Measurements from ENCODE around the gene PLIN3.
"Not testable (repeated sequence)": the region's sequence is repeated elsewhere in the genome, so short reads cannot be mapped to it uniquely, and the experiment has no call there.

PLIN3 gene

DNA sequence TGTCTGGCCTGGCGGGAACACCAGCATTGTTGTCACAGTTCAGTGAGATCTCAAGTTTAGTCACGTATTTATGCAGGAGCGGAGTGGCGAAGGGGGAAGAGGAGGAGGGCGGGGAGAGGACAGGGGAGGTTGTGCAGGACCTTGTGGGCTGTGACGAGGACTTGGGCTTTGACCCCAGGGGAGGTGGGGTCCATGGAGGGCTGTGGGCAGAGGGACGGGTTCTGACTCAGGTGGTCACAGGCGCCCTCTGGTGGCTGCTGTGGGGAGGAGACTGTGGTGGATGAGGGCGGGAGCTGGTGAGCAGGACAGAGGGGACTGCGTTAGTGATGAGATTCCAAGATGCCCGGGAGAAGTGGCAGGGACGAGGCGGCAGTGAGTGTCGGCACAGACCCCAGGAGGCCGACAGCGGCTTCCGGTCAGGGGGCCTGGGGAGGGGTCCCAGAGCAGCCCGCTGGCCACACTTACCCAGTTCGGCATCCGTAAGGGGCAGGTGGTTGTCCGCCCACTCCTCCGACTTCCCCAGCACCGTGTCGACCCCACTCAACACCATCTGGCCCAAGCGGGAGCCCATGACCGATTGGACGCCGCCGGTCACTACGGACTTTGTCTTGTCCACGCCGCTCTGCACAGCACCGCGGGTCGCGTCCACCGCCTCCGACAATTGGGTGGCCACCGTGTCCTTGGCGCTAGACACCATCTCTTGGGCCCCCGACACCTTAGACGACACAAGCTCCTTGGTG, 15.7 kb downstream of the PLIN3 start:
- FAIRE-seq (no peak), DNase-seq (ENCODE audit: insufficient read length, low spot score) (peak; percentile 74)

DNA sequence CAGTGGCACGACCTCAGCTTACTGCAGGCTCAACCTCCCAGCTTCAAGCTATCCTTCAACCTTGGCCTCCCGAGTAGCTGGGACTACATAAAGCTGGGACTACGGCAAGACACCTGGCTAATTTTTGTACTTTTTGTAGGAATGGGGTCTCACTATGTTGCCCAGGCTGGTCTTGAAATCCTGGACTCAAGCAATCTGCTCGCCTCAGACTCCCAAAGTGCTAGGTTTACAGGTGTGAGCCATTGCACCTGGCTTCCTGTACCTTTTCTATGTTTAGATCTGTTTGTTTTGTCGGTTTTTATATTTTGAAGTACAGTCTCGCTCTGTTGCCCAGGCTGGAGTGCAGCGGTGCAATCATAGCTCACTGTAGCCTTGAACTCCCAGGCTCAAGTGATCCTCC, 18.4 kb downstream of the PLIN3 start:
- DNase-seq (ENCODE audit: insufficient read length, low spot score) (no peak), FAIRE-seq (no peak)

DNA sequence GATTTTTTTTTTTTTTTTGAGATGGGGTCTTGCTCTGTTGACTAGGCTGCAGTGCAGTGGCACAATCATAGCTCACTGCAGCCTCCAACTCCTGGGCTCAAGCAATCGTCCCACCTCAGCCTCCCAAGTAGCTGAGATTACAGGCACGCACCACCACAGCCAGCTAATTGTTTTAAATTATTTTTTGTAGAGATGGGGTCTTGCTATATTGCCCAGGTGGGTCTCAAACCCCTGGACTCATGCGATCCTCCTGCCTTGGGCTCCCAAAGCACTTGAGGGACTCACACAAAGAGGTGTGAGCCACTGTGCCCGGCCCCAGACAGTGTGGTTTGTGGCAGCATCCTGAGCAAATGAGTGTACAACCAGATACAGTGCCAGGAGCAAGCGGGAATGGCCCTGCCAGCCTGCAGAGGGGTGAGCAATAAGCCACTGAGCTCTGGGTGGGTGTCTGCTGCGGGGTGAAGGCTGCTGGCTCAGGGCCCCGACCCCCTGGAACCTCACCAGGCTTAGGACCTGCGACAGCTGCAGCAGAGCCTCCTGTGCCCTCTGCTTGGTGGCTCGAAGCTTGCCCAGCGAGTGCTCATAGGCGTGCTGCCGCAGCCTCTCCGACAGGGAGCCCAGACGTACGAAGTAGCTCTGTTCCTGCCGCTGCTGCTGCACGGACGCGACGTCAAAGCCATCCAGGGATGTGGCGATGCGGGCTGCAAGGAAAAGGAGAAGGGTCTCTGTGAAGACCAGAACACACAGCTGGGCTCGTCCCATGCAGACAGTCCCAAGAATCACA, 20.1 kb downstream of the PLIN3 start:
- DNase-seq (ENCODE audit: insufficient read length, low spot score) (no peak), FAIRE-seq (no peak)

DNA sequence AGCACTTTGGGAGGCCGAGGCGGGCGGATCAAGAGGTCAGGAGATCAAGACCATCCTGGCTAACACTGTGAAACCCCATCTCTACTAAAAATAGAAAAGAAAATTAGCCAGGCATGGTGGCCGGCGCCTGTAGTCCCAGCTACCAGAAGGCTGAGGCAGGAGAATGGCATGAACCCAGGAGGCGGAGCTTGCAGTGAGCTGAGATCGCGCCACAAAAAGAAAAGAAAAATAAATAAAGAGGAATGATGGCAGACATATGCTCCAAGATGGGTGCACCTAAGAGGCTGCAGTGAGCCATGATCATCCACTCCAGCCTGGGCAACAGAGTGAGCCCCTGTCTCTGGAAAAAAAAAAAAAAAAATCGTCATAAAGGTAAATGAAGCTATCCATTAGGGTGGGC, 21.5 kb downstream of the PLIN3 start:
- FAIRE-seq = not testable (repeated sequence)

DNA sequence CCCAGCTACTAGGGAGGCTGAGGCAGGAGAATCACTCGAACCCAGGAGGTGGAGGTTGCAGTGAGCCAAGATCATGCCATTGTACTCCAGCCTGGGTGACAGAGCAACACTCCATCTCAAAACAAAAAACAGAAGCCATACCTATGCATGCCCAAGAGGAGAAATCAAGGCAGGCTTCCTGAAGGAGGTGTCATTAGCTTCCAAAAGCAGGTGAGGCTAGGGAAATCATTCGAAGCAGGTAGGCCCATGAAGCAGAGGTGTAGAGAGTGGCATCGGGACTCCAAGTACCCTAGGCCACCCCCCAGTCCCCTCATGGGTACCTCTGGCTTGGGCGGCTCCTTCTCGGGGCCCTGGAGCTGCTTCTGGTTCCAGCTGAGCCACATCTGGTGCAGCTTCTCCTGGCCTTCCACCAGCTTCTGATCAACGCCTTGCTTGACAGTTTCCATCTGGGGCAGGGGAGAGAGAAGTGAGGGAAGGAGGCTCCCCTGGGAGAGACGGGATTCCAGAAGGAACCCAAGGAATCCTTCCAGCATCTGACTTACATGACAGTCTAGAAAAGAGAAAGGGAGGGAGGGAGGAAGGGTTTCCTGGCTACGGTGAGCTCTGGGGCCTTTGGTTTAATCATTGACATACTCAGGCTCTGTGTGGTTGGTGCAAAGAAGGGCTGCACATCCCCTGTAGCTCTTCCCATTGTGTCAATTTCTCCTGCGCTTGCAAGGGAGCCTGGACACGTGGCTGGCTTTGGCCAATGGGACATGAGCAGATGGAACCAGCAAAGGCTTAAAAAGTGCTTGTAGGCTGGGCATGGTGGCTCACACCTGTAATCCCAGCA, 22.9 kb downstream of the PLIN3 start:
- FAIRE-seq = no peak
- DNase-seq (ENCODE audit: insufficient read length, low spot score) = no peak

More for the DNA sequence above, 21.5 kb downstream of the PLIN3 start:
- DNase-seq (ENCODE audit: insufficient read length, low spot score) = not testable (repeated sequence)

DNA sequence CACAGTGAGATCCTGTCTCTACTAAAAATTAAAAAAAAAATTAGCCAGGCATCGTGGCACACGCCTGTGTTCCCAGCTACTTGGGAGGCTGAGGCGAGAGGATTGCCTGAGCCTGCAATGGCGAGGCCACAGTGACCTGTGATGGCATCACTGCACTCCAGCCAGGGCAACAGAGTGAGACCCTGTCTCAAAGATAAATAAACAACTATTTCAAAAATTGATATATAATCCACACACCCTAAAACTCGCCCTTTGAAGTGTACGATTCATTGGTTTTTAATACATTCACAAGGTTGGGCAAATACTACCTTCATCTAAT, 23.9 kb downstream of the PLIN3 start:
- DNase-seq (ENCODE audit: insufficient read length, low spot score) = no peak
- FAIRE-seq = no peak

DNA sequence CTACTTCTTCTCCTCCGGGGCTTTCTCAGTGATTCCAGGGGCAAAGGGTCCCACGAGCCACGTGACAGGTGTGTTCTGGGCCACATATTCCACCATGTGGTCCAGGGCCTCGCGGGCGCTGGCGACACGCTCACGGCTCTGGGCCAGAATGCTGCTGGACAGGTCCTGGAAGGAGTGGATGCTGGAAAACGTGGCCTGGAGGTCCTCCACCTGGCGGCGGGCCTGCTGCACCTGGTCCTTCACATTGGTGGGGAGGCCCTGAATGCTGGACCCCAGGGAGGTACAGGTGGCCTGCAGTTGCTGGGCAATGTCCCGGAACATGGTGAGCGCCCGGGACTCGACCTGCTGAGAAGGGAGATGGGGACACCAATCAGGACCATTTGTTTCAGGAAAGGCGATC, 28.3 kb downstream of the PLIN3 start:
- no peak for FAIRE-seq

DNA sequence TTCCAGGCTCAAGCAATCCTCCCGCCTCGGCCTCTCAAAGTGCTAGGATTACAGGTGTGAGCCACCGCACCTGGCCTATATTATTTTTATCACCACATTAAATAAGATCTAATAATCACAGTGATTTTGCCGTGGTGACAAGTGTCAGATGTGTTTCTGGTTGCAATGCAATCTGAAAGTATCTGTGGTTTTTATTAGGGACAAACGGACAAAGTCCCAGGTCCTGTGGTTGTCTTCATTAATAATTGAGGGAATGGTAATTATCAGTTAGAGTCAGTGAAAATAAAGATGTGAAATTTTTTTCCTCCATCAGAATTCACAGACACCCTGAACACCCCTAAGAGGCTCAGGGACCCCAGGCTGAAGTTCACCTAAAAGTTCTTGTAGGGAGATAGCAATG, 34.7 kb downstream of the PLIN3 start:
- no peak for DNase-seq (ENCODE audit: insufficient read length, low spot score)
- FAIRE-seq = no peak

More for the DNA sequence above, 28.3 kb downstream of the PLIN3 start:
- DNase-seq (ENCODE audit: insufficient read length, low spot score) = no peak

DNA sequence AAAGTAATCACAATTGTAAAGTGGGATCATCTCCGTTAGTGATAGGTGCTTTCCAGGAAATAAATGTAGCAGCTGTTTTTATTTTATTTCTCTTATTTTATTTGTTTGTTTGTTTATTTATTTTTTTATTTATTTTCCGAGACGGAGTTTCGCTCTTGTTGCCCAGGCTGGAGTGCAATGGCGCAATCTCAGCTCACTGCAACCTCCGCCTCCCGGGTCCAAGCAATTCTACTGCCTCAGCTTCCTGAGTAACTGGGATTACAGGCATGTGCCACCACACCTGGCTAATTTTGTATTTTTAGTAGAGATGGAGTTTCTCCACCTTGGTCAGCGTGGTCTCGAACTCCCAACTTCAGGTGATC, 35.5 kb downstream of the PLIN3 start:
- not testable (repeated sequence) for FAIRE-seq; DNase-seq (ENCODE audit: insufficient read length, low spot score)

DNA sequence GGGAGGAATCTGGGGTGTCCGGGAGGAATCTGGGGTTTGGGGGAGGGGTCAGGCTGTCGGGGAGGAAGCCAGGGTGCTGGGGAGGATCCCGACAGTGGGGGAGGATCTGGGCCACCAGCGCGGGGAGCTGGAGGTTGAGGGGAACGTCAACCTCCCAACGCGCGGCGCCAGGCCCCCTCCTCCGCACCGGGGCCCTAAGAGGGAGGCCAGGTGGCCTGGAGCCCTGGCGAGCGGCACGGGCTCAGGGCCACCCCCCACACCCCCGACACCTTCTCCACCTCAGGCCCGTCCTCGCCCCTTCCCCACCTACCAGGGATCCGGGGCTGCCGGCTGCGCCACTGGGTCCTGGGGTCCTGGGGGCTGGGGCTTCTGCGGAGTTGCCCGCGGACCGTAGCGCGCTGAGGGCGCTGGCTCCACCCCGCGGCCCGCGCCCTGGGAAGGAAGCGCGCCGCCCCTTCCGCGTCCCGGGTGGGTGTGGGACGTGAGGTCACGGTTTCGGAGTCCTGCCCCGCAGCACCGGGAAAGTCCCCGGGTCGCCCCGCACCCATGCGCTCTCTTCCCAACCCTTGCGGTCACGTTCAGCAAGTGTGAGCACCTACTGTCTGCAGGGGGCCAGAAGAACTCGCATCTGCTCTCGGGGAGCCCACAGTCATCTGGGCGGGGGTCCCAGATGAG, 36.0 kb downstream of the PLIN3 start, which contains the start of gene TICAM1:
Gene TICAM1 (minus strand): TSS at position 409 of the 675 bp plus-strand sequence. CDS start 13,335 bp downstream, outside the sequence.
- DNase-seq (ENCODE audit: insufficient read length, low spot score) = peak; percentile 64
- no peak for FAIRE-seq

DNA sequence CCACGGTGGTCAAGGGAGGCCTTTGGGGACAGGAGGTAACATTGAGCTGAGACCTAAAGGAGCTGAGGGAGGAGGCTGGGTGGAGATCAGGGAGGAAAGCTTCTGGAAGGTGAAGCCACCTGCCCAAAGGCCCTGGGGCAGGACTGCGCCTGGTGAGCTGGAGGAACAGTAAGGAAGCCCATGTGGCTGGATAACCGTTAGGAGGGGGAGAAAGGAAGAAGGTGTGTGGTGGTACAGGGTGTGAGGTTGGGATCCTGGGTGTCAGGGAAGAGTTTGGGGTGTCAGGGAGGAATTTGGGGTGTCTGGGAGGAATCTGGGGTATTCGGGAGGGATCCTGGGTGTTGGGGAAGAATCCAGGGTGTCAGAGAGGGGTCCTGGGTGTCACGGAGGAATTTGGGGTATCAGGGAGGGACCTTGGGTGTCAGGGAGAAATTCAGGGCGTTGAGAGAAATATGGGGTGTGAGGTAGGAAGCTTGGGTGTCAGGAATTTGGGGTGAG, 36.6 kb downstream of the PLIN3 start:
- DNase-seq (ENCODE audit: insufficient read length, low spot score) (no peak), FAIRE-seq (no peak)

DNA sequence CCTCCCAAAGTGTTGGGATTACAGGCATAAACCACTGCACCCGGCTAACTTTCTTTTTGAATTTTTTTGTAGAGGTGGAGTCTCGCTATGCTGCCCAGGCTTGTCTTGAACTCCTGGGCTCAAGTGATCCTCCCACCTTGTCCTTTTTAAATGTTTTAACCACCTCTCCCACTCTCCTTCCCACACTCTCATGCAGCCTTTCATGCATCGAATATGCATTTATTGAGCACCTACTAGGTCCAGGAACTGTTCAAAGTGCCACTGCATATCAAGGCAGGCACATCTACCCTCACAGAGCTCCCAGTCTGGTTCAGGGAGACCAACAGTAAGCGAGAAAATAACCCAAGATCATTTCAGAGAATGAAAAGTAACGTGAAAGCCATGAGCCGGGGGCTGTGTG, 37.1 kb downstream of the PLIN3 start:
- FAIRE-seq (no peak), DNase-seq (ENCODE audit: insufficient read length, low spot score) (no peak)

DNA sequence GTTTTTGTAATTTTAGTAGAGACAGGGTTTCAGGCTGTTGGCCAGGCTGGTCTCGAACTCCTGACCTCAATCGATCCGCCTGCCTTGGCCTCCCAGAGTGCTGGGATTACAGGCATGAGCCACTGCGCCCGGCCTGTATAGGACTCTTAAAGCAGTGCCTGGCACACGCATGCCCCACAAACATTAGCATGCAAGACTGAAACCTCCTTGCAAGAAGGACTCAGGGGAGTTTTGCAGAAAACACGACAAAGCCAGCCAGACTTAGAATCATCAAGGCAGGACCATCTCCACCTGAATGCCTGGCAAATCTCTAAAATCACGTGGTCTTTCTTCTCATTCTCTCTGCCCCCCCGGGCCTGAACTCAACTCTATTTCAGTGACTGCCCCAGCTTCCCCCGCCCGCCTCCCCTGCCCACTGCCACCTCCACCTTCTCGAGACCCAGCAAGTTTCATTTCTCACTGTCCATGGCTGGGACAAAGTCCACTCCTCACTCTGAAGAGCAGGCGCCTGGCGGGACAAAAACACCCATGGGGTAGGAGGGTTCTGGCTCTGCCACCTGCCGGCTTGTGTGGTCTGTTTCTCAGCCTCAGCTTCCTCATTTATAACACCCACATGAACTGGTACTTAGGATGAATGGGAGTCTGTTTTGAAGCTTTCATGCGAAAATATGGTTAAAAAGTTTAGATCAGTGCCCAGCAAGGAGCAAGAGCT, 38.3 kb downstream of the PLIN3 start:
- no peak for DNase-seq (ENCODE audit: insufficient read length, low spot score)
- no peak for FAIRE-seq

DNA sequence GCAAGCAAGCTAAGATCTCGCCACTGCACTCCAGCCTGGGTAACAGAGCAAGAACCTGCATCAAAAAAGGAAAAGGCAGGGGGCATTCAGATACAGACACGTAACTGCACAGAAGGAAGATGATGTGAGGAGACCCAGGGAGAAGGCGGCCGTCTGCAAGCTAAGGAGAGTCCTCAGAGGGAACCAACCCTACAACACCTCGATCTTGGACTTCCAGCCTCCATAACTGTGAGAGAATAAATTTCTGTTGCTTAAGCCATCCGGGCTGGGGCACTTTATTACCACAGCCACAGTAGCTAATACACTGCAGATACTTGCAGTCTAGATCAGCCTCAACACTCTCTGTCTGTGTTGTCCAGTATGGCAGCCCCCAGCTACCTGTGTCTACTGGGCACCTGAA, 43.9 kb downstream of the PLIN3 start:
- DNase-seq (ENCODE audit: insufficient read length, low spot score) (no peak), FAIRE-seq (no peak)

DNA sequence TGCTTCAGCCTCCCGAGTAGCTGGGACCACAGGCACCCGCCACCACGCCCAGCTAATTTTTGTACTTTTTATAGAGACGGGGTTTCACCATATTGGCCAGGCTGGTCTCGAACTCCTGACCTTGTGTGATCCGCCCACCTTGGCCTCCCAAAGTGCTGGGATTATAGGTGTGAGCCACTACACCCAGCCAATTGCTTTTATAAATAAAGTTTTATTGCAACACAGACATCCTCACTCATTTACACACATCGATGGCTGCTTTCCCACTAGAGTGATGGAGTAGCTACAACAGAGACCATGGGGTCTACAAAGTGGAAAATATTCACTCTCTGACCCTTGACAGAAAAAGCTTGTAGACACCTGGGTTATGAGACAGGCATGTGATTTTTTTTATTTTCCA, 45.1 kb downstream of the PLIN3 start:
- not testable (repeated sequence) for FAIRE-seq; DNase-seq (ENCODE audit: insufficient read length, low spot score)

DNA sequence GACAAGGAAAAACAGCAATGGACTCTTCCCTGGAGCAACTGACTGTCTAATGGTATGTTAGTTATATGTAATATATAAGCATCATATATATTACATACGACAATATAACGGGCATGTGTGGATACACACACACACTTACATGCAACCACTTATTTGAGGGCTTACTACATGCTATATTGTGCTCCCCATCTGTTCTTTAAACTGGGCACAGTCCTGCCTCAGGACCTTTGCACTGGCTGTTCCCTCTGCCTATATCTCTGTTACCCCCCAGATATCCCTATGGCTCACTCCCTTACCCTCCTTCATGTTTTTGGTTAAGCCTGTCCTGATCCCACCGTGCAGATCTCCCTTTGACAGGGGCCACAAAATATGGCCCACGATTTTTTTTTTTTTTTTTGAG, 46.2 kb downstream of the PLIN3 start:
- DNase-seq (ENCODE audit: insufficient read length, low spot score) (no peak), FAIRE-seq (no peak)

DNA sequence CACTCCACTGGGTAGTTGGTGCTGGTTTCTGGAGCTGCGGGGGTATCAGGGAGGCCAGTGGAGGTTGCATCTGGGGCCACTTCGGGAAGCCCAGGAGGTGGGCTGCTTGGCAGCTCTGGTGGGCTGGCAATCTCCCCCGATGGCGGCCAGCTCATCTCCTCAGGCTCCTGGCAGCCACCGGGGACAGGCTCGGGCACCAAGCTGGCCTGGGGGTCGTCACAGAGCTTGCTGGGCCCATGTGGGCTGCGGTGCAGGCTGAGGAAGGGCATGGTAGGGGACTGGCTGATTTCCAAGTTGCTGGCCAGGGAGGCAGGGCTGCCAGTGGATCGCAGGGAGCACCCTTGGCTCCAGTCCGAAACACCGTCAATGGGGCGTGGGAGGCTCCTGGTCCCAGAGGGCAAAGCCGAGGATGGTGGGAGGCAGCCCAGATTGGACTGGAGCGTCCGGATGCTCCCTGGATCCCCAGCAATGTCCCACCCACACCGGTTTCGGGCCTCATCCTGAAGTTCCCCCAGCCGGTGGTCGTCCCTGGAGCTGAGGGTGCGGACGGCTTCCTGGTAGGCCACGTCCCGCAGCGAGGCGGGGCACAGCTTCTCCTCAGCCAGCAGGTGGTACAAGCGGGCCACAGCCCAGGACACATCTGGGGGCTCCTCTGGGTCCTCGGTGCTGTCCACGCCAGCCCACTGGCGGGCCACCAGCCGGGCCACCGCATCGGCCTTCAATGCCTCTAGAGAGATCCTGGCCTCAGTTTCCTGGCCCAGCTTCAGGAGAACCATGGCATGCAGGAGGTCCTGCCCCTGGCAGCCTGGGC, 49.8 kb downstream of the PLIN3 start:
- DNase-seq (ENCODE audit: insufficient read length, low spot score) (no peak), FAIRE-seq (no peak)

DNA sequence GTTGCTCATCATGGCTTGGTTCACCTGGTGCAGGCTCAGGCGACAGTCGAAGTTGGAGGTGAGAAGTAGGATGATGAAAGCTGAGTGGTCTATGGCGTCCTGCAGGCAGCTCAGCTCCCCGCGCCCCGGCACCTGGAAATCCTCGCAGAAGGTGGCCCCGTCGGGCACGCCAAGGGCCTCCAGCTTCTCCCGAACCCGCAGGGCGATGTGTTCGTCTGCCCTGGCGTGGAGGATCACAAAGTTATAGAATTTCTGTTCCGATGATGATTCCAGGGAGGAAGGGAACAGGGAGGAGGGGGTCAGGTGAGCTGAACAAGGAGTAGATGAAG, 50.6 kb downstream of the PLIN3 start:
- FAIRE-seq = no peak
- DNase-seq (ENCODE audit: insufficient read length, low spot score) = no peak

DNA sequence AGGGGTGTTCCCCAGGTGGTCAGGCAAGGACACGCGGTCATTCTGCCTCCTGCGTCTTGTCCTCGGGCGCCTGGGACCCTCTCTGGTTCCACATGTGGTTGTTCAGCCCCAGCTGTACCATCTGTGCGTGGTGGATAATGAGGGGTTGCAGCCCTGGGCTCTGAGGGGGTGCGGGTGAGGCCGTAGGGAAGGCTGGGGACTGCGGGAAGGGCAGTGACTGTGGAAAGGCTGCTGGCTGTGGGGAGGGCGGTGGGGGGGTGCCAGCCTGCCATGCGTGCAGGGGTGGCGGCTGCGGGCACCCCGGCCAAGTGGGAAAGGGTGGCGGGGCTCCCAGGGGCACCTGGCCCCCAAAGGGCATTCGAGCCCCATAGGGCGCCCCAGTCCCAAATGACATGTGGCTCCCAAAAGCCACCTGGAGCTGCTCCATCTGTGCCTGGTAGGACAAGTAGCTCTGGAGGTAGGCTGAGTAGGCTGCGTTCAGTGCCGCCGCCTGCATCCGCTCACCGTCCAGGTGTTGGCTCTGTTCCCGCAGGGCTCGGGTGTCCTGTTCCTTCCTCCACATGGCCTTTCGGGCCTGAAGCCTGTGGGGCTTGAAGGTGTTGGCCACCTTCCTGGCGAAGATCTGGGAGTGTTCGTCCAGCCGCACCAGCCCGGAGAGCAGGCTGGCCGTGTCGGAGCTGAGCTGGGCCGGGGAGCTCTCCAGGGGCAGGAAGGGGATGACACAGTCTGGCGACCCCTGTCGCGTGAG, 51.1 kb downstream of the PLIN3 start:
- DNase-seq (ENCODE audit: insufficient read length, low spot score) = no peak
- no peak for FAIRE-seq
